ACC112 (cell line): ENCODE data around the gene COL6A1.
A peak's percentile ranks its signal among the peaks of the same experiment; 100 is the strongest.
"Not testable (repeated sequence)": the region's sequence is repeated elsewhere in the genome, so short reads cannot be mapped to it uniquely, and the experiment has no call there.

Experiments used
- H2AFZ ChIP-seq: fragments of 200-600 bp; sonication (generic); one replicate; pipeline ENCODE4 v1.6.0; 2017; ENCODE audit warnings: antibody characterized with exemption, low read length; ENCODE audit not compliant: unreplicated experiment
- H3K27ac ChIP-seq: fragments of 200-600 bp; sonication (generic); 2 replicates; pipeline ENCODE4 v1.5.1; 2014; ENCODE audit warnings: low read depth, mild to moderate bottlenecking, antibody characterized with exemption, low read length, moderate library complexity
- H3K27me3 ChIP-seq: fragments of 200-600 bp; sonication (generic); 2 replicates; pipeline ENCODE4 v1.6.1; 2014; ENCODE audit warnings: mild to moderate bottlenecking, antibody characterized with exemption, low read length, moderate library complexity, mixed read lengths; ENCODE audit not compliant: insufficient read depth
- H3K36me3 ChIP-seq: fragments of 200-600 bp; sonication (generic); 2 replicates; pipeline ENCODE4 v1.6.1; 2016; ENCODE audit warnings: mild to moderate bottlenecking, antibody characterized with exemption, low read length, moderate library complexity, mixed read lengths; ENCODE audit not compliant: insufficient read depth
- H3K4me1 ChIP-seq: fragments of 200-600 bp; sonication (generic); one replicate; pipeline ENCODE4 v1.6.1; 2016; ENCODE audit warnings: low read length, mixed read lengths; ENCODE audit not compliant: insufficient read depth, unreplicated experiment, control insufficient read depth
- H3K4me3 ChIP-seq: fragments of 200-600 bp; sonication (generic); 2 replicates; pipeline ENCODE4 v1.5.1; 2014; ENCODE audit warnings: mild to moderate bottlenecking, low read depth, low read length
- H3K79me2 ChIP-seq: fragments of 200-600 bp; sonication (generic); one replicate; pipeline ENCODE4 v1.6.0; 2016; ENCODE audit warnings: low read length; ENCODE audit not compliant: control insufficient read depth, unreplicated experiment, insufficient read depth

Gene COL6A1

DNA sequence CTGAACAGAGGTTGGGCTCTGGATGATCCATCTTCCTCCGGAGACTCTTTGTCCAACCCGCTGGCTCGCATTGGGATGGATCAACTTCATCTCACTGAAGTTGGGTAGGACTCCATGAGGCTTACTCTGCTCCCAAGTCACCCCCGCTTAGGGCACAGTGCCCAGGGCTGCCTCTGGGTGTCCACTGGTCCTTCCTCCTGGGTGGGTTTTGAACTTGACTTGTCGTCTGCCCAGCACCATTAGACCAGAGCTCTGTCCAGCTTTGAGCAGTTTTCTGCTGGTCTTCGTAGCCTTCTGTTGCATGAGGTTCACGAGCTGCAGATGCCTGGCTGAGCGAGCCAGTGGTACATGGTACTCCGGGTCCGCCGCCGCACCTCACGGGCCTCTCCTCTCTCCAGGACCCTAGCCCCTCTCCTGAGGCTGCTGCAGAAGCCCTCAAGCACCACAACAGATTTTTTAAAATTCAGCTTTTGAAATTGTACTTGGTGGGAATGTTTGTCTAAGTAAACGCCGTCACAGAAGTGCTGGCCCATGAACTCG lies 33.8 kb upstream of the COL6A1 start:
- Histone ChIP-seq H3K4me3 (no peak overlapping the region), H3K27ac (no peak overlapping the region), H3K27me3 (no peaks in the 10 kb centered on the region), H2AFZ (no peak overlapping the region), H3K4me1 (peaks cover 15% of the 10 kb centered on the region), H3K79me2 (no peaks in the 10 kb centered on the region), H3K36me3 (no peaks in the 10 kb centered on the region)

DNA sequence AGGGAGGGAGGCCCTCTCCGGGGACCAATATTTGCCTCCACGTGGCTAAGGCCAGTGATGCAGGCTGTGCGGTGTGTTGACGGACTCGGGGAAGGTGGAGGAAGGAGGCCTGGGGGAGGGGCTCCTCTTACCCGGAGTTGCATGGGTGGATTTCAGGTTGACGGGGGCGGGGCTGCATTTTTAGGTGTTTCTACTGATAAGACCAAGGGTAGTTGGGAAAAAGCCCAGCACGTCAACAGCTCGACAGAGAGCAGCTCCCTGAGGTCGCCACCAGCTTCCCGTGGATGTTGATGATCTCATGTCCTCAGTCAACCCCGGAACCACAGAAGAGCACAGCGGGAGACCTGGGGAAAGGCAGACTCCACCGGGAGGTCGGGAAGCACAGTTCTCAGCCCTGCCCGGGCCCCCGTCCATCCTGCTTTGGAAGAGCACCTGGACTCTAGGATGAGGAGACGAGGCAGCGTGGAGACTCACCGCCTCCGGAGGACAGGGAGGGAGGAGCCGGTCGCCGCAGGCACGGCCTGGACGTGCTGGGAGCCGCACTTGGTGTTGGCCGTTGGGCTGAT lies 32.9 kb upstream of the COL6A1 start:
- Histone ChIP-seq H3K27ac (no peak overlapping the region), H3K4me1 (peaks cover 15% of the 10 kb centered on the region), H3K4me3 (no peak overlapping the region), H2AFZ (no peak overlapping the region), H3K36me3 (no peaks in the 10 kb centered on the region), H3K27me3 (no peaks in the 10 kb centered on the region), H3K79me2 (no peaks in the 10 kb centered on the region)

DNA sequence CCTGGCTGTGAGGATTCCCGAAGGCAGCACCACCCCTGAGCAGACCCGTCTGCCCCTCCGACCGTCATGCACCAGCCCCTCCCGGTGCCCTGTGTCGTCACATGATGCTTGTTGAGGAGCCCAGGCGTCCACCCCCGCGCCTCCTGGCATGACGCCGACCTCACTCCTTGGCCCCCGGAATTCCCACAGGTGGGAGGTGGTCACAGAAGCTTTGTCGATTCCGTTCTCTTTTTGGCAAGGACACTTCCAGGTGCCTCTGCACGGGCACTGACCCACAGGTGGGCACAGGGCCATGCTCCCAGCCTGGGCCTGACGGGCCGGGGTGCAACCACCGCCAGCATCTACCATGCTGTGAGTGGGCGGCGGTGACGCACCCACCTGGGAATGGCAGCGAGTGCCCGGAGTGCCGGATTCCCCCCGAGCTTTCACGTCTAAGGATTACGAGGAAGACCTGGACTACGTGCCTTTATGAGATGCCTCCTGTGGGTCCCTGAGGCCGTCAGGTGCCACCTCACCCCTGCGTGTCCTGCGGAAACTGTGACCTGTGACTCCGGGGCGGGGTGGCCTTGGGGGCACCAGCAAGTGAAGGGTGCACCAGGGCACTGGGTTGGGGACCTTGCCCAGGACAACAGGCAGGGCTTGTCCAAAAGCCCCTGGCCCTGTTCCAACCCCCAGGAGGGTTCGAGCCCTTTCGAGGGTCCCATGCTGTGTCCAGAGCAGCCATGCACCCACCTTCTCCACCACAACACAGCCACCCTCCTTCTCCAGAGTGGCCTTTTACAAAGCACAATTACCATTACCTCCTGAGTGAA lies 31.4 kb upstream of the COL6A1 start:
- Histone ChIP-seq H3K36me3 (no peaks in the 10 kb centered on the region), H3K79me2 (no peaks in the 10 kb centered on the region), H3K4me1 (peaks cover 24% of the 10 kb centered on the region), H2AFZ (no peak overlapping the region), H3K27me3 (no peaks in the 10 kb centered on the region), H3K4me3 (peak overlapping the region; percentile 45; the same call in 1 of the 2 replicates), H3K27ac (no peak overlapping the region)

DNA sequence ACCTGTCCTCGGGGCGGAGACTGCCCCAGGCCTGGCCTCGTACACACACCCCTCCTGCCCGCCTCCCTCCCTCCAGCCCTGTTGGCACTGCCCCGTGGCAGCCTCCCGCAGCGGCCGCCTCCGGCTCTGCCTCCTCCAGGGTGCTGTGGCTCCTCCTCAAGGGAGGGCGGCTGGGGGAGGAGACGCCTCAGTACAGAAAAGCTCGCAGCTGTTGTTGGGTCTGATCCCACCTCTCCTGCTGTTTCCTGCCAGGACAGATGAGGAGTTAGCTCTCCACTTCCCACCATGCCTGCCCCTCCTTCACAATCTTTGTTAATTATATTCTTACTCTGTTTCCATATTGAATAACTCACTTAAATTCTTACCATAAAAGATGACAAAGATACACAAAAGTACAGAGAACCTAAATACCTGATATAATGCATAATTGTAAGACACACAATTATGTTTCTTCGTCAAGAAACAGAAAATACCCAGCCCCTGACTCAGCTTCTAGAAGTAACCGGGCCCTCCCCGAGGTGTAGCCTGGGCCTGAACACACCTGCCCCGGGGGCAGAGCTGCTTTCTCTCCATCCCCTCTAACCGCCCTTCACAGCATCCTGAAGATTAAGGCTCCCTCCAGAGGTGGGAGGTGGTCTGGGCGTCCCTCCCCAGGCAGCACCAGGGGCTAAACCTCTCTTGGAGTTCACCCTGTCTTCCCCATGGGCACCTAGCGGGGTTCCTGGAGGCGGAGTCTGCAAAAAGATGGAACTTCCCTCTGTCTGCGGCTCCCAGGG lies 30.6 kb upstream of the COL6A1 start:
- Histone ChIP-seq H3K79me2 (no peaks in the 10 kb centered on the region), H3K36me3 (no peaks in the 10 kb centered on the region), H2AFZ (peak overlapping the region; percentile 84), H3K27me3 (no peaks in the 10 kb centered on the region), H3K4me3 (peak overlapping the region; percentile 45; the same call in 1 of the 2 replicates), H3K27ac (no peak overlapping the region), H3K4me1 (peaks cover 24% of the 10 kb centered on the region)

DNA sequence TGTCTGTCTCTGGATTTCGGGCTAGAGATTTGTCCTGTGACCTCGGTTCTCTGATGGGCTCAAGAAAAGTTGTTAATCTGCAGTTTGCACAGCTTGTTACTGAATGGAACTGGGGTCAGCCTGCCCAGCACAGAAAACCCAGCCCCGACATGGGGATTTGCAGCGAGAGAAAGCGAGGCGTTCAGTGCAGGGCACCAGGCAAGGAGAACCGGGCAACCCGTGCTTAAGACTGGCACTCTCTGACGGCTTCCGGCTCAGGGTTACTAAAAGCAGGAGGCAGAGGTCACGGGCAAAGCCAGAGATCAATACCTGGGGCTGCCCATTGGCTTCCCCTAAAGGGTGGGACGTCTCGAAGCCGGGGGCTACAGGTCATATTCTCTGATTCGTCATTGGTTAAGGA lies 29.9 kb upstream of the COL6A1 start:
- Histone ChIP-seq H3K36me3 (no peaks in the 10 kb centered on the region), H3K27me3 (no peaks in the 10 kb centered on the region), H3K4me1 (peaks cover 24% of the 10 kb centered on the region), H3K4me3 (no peak overlapping the region), H3K27ac (no peak overlapping the region), H3K79me2 (no peaks in the 10 kb centered on the region), H2AFZ (no peak overlapping the region)

DNA sequence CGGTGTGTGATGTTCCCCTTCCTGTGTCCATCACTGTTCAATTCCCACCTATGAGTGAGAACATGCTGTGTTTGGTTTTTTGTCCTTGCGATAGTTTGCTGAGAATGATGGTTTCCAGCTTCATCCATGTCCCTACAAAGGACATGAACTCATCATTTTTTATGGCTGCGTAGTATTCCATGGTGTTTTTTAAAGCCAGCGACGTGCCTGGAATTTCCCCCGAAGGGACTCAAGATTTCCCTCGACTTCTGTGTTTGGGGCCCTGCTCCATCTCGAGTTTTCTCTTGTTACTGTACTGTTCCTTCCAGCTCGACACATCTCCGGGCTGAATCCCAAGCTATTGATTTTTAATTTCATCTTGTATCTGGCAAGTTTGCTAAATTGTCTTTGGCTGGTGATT lies 29.0 kb upstream of the COL6A1 start:
- H3K27me3 ChIP-seq, H3K27ac ChIP-seq, H3K79me2 ChIP-seq, H3K36me3 ChIP-seq, H2AFZ ChIP-seq, H3K4me3 ChIP-seq: not testable (repeated sequence)
- H3K4me1 ChIP-seq = peaks cover 25% of the 10 kb centered on the region

DNA sequence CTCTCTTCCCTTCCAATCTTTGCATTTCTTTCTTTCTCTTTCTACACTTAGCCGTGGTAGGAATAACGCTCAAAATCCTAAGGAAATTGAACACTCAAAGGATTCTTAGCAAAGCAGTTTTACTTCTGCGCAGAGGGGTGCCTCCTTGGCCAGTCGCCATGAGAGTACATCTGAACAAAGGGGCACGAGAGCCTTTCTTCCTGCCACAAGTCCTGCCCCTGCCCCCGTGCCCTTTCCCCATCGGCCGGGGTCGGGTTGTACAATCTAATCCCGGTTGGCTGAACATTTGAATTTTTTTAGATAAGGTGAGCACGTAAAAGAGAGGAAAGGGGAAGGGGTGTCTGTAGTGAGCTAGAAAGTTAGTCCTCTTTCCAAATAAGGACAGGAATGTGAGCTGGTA lies 28.6 kb upstream of the COL6A1 start:
- no peak overlapping the region for H3K4me3 ChIP-seq
- no peak overlapping the region for H2AFZ ChIP-seq
- no peaks in the 10 kb centered on the region for H3K27me3 ChIP-seq
- peaks cover 30% of the 10 kb centered on the region for H3K4me1 ChIP-seq
- H3K27ac ChIP-seq = no peak overlapping the region
- no peaks in the 10 kb centered on the region for H3K79me2 ChIP-seq
- no peaks in the 10 kb centered on the region for H3K36me3 ChIP-seq

DNA sequence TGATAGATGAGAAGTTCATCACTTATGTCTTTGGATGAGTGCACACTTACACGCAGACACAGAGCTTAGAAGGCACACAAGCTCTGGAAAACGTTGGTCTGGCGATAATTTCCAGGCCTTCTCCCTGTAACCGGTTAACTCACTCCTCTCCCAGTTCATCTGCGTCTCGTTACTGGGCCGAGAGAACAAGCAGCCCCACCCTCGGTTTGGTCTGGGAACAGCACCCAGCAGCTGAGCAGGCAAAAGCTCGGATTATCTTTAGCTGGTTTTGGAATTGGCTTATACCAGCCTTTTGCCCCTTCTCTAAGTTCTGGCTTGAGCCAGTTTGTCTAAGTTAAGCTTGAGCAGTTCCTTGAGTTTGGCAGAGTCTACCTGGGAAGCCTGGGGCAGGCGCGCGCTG lies 27.3 kb upstream of the COL6A1 start:
- no peak overlapping the region for H3K4me3 ChIP-seq
- H3K27me3 ChIP-seq = no peaks in the 10 kb centered on the region
- H2AFZ ChIP-seq = peak overlapping the region; percentile 46
- H3K4me1 ChIP-seq = peaks cover 42% of the 10 kb centered on the region
- H3K36me3 ChIP-seq = no peaks in the 10 kb centered on the region
- no peaks in the 10 kb centered on the region for H3K79me2 ChIP-seq
- H3K27ac ChIP-seq = no peak overlapping the region

DNA sequence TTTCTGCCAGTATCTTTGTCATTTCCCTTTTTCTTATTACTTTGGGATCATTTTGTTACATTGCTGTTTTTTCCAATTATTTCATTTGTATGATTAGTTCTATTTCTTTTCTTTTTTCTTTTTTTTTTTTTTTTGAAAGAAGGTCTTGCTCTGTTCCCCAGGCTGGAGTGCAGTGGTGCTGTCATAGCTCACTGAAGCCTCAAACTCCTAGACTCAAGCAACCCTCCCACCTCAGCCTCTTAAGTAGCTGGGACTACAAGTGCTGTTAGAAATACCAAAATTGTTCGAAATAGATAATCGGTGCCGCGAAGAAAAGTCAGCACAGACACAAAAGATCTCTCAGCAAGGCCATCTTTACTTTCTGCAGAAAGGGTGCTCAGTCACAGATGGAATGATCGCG lies 26.6 kb upstream of the COL6A1 start:
- H3K79me2 ChIP-seq = no peaks in the 10 kb centered on the region
- H2AFZ ChIP-seq = no peak overlapping the region
- no peak overlapping the region for H3K27ac ChIP-seq
- no peak overlapping the region for H3K4me3 ChIP-seq
- H3K36me3 ChIP-seq = no peaks in the 10 kb centered on the region
- no peaks in the 10 kb centered on the region for H3K27me3 ChIP-seq
- peaks cover 40% of the 10 kb centered on the region for H3K4me1 ChIP-seq

DNA sequence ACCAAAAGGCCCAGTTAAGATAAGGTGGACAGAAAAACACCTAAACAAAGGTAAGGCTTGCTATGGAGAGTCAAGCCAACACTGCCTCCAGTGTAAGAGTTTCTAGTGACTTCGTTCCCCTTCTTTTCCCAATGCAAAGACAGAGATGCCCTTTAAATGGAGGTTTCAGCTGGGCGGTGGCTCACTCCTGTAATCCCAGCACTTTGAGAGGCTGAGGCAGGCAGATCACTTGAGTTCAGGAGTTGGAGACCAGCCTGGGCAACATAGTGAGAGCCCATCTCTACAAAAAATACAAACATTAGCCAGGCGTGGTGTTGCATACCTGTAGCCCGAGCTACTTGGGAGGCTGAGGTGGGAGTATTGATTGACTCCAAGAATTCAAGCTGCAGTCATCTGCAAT lies 24.0 kb upstream of the COL6A1 start:
- Histone ChIP-seq H3K79me2 (no peaks in the 10 kb centered on the region), H3K36me3 (no peaks in the 10 kb centered on the region), H3K4me1 (peaks cover 28% of the 10 kb centered on the region), H3K4me3 (0 out of 2 replicates have a peak overlapping the region, but pooled peaks have one; percentile 67), H3K27me3 (no peaks in the 10 kb centered on the region), H2AFZ (peak overlapping the region; percentile 90), H3K27ac (peak overlapping the region; percentile 88)
